ENCODE data around the gene SERPINE2. TPM values are rescaled to one million over a fixed set of nuclear protein-coding genes. Genes with fewer than 3 reads are reported as not detected.

SERPINE2 gene
- 86.1 TPM for total RNA-seq

DNA sequence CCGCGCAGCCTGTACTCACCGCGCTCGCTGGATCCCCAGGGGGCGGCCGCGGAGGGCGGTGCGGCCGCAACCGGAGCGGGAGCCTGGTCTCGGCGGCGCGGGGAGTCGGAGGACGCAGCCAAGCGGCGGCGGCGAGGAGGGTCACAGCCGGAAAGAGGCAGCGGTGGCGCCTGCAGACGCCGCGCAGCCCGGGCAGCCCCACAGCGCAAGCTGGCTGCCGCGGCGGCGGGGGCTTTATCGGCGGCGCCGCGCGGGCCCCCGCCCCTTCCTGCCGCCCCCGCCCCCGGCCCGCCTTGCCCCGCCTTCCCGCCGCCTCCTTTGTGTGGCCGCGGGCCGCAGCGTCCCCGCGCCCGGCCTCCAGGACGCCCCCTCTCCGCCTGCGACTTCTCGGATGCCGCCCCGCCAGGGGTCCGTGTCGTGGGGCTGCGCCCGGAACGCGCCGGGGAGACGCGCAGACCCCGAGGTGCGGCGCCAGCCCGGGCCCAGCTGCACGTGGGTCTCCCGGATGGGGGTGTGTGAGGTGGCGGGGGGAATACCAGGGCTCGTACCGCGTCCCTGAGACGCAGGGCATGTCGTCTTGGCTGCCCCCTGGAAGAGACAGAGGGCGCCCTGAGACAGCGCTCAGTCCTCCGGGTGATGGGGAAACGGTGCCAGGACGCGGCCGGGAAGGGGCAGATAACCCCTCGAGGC, at the start of gene SERPINE2:
TSS of gene SERPINE2 (minus strand) at position 207 of the 690 bp plus-strand sequence. CDS start 37,386 bp downstream, outside the sequence.
- Histone ChIP-seq H3K27me3 (no peaks in the 10 kb centered on the region), H3K4me1 (peaks cover 0 to 6% of the 10 kb centered on the region in 2 donors), H3K4me3 (peak within 1 kb of the TSS; percentile 70 to 73), H3K27ac (no peak within 1 kb of the TSS), H3K36me3 (no peaks in the 10 kb centered on the region), H3K9me3 (no peaks in the 10 kb centered on the region)
- intact Hi-C loops (cut with DNase I), result loop anchor here (2.0 kb wide), 2 partner anchors 44 to 246 kb away; no protein-coding TSS in a partner anchor
- peak in 2 of 3 experiments; percentile 18 to 43 for TF ChIP-seq CTCF (IDR thresholded peaks at IDR 0.05)
- peak in 1 of 2 donors; percentile 71 for DNase-seq (ENCODE audit: low spot score in 2 of 2)

GRCh38 chr2:224086226-224086914, 47.3 kb upstream of the SERPINE2 start:
- Histone ChIP-seq H3K36me3 (no peaks in the 10 kb centered on the region), H3K4me1 (no peaks in the 10 kb centered on the region), H3K4me3 (no peak overlapping the region), H3K27me3 (no peaks in the 10 kb centered on the region), H3K9me3 (no peaks in the 10 kb centered on the region), H3K27ac (peak overlapping the region in 1 of 2 donors; percentile 48)
- intact Hi-C loops (cut with DNase I), result no loop called here
- no peak for TF ChIP-seq CTCF (IDR thresholded peaks at IDR 0.05)
- peak in 1 of 2 donors; percentile 65 for DNase-seq (ENCODE audit: low spot score in 2 of 2)

DNA sequence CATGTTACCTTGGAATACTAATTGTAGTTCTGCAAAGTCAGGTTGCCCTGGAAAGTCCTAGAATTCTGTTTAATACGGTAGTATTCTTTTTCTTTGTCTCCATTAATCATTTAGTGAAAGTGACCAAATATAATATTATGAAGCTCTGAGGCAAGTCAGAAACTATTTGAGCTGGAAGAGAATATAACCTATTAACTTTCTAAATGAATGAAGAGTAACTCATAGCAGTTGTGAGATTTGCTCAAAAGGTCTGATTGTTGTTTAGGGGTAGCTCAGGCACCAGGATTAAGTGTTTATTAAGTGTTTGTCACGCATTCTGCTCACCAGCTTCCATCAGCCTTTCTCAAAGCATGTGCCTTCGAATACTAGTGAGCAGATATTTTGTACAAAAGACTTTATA, 46.7 kb upstream of the SERPINE2 start:
- intact Hi-C loops (cut with DNase I), result no loop called here
- no peak for DNase-seq (ENCODE audit: low spot score in 2 of 2)
- Histone ChIP-seq H3K36me3 (no peaks in the 10 kb centered on the region), H3K9me3 (no peaks in the 10 kb centered on the region), H3K27ac (peak overlapping the region in 1 of 2 donors; percentile 48), H3K27me3 (no peaks in the 10 kb centered on the region), H3K4me3 (no peak overlapping the region), H3K4me1 (no peaks in the 10 kb centered on the region)
- no peak for TF ChIP-seq CTCF (IDR thresholded peaks at IDR 0.05)

DNA sequence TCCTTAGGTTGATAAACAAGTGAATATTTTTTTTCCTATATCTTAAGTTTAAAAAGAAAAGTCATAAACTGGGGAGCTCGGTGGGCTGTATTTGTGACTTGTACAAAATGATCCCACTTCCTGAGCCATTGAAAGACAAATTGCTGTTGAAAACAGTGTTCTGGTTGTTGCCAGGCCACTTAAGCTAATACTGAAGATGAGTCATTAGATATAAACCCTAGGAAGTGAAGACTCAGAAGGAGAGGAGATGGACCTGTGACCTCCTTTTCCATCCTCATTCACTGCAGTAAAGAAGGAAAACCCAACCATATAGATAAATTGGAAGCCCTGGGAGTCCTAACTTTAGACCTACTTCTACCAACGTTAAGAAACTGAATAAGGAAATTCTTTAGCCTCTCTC, 46.2 kb upstream of the SERPINE2 start:
- peak overlapping the region in 1 of 2 donors; percentile 6 for H3K27ac ChIP-seq
- intact Hi-C loops (cut with DNase I), result no loop called here

GRCh38 chr2:224084266-224084892, 45.3 kb upstream of the SERPINE2 start:
- H3K27ac ChIP-seq, result peak overlapping the region in 1 of 2 donors; percentile 48
- TF ChIP-seq CTCF (IDR thresholded peaks at IDR 0.05), result no peak

More for the DNA sequence above, 46.2 kb upstream of the SERPINE2 start:
- no peak for DNase-seq (ENCODE audit: low spot score in 2 of 2)
- no peak for TF ChIP-seq CTCF (IDR thresholded peaks at IDR 0.05)
- no peaks in the 10 kb centered on the region for H3K4me1 ChIP-seq
- H3K36me3 ChIP-seq, result no peaks in the 10 kb centered on the region
- no peaks in the 10 kb centered on the region for H3K27me3 ChIP-seq
- H3K9me3 ChIP-seq, result no peaks in the 10 kb centered on the region
- no peak overlapping the region for H3K4me3 ChIP-seq

More at GRCh38 chr2:224084266-224084892, 45.3 kb upstream of the SERPINE2 start:
- Histone ChIP-seq H3K27me3 (no peaks in the 10 kb centered on the region), H3K4me1 (no peaks in the 10 kb centered on the region), H3K36me3 (no peaks in the 10 kb centered on the region), H3K4me3 (no peak overlapping the region), H3K9me3 (no peaks in the 10 kb centered on the region)
- no peak for DNase-seq (ENCODE audit: low spot score in 2 of 2)
- intact Hi-C loops (cut with DNase I), result no loop called here

Measured in ascending aorta (tissue), 2 donors.